Panc1 (cell line): ENCODE data around the gene CAST.

Experiments used
- CTCF ChIP-seq: fragments of 450-650 bp; IDR thresholded peaks from 2 replicates; pipeline ENCODE4 v1.5.1; 2017; ENCODE audit warnings: mild to moderate bottlenecking
- POLR2AphosphoS5 ChIP-seq: IDR thresholded peaks from 2 replicates; pipeline ENCODE4 v1.6.1; 2012; ENCODE audit warnings: mild to moderate bottlenecking, low read depth, low read length, moderate library complexity
- REST ChIP-seq, 2 experiments: IDR thresholded peaks; 2 replicates each; pipeline ENCODE4 v1.6.1; 2011 to 2012; ENCODE audit warnings: low read depth in 2 of 2, control low read depth in 1 of 2, low read length in 1 of 2, mild to moderate bottlenecking in 1 of 2, moderate library complexity in 1 of 2; ENCODE audit not compliant: insufficient read depth in 1 of 2
- SIN3A ChIP-seq: IDR thresholded peaks from 2 replicates; pipeline ENCODE4 v1.6.1; 2012; ENCODE audit warnings: low read depth, mild to moderate bottlenecking, low read length, moderate library complexity, borderline replicate concordance; ENCODE audit not compliant: insufficient read depth
- TCF7L2 ChIP-seq: IDR thresholded peaks from 2 replicates; pipeline ENCODE4 v1.6.1; 2011; ENCODE audit warnings: mild to moderate bottlenecking, low read depth, low read length, inconsistent platforms

GRCh38 chr5:96614110-96614691, 48.0 kb upstream of the CAST start:
- TF ChIP-seq POLR2AphosphoS5, result no peak
- TF ChIP-seq CTCF, result peak; percentile 66
- TF ChIP-seq TCF7L2, result no peak
- TF ChIP-seq SIN3A, result no peak
- TF ChIP-seq REST (IDR thresholded peaks at IDR 0.05; ENCODE audit: insufficient read depth in 1 of 2, low read depth in 2 of 2, low read length in 1 of 2), result no peak
